Measurements from ENCODE around the gene LY6G6D.

Gene LY6G6D, protein sequence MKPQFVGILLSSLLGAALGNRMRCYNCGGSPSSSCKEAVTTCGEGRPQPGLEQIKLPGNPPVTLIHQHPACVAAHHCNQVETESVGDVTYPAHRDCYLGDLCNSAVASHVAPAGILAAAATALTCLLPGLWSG

DNA sequence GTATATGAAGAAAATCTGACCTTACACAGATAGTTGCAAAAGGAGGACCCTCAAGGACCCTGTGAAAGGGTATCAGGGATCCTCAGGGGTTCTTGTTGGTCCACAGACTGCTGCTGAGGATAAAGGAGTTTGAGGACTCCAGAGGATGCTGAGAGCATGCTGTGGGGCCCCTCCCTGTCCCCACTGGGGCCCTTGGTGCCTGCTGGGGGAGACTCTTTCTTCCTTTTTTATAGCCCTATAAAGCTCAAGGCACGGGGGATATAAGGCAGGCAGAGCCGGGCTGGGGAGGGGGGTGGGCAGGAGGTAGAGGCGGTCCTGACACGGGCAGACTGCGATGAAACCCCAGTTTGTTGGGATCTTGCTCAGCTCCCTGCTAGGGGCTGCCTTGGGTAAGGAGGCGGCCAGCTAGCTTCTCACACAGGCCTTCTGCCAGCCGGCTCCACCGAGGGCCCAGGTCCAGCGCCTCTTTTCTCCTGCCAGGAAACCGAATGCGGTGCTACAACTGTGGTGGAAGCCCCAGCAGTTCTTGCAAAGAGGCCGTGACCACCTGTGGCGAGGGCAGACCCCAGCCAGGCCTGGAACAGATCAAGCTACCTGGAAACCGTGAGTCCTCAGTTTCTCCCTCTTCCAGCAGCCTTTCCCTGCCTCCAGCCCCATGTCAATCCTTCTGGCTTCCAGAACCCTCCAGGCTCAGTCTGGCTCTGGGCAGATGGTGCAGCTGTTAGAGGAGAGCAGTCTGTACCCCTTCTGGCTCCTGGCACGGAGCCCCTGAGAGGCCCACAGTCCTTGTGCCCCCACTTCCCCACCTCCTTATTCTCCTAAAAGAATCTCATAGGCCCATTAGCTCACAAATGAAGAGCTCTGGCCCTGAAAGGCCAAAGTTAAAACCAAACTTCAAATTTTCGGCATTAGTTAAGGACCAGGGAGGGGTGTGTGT lies at the start of gene LY6G6D:
Gene LY6G6D, plus strand, starts transcription at position 327 of the 937 bp plus-strand sequence. Its CDS starts 8 bp downstream, at position 335.
- DNase-seq (ENCODE audit: low read depth): no peak
- no peak within 1 kb of the TSS for H3K4me3 ChIP-seq (ENCODE audit: low read depth, low read length)
- TF ChIP-seq, protein P1, sequence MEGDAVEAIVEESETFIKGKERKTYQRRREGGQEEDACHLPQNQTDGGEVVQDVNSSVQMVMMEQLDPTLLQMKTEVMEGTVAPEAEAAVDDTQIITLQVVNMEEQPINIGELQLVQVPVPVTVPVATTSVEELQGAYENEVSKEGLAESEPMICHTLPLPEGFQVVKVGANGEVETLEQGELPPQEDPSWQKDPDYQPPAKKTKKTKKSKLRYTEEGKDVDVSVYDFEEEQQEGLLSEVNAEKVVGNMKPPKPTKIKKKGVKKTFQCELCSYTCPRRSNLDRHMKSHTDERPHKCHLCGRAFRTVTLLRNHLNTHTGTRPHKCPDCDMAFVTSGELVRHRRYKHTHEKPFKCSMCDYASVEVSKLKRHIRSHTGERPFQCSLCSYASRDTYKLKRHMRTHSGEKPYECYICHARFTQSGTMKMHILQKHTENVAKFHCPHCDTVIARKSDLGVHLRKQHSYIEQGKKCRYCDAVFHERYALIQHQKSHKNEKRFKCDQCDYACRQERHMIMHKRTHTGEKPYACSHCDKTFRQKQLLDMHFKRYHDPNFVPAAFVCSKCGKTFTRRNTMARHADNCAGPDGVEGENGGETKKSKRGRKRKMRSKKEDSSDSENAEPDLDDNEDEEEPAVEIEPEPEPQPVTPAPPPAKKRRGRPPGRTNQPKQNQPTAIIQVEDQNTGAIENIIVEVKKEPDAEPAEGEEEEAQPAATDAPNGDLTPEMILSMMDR (IDR thresholded peaks at IDR 0.05; ENCODE audit: low read depth, low read length, missing control alignments): no peak

DNA sequence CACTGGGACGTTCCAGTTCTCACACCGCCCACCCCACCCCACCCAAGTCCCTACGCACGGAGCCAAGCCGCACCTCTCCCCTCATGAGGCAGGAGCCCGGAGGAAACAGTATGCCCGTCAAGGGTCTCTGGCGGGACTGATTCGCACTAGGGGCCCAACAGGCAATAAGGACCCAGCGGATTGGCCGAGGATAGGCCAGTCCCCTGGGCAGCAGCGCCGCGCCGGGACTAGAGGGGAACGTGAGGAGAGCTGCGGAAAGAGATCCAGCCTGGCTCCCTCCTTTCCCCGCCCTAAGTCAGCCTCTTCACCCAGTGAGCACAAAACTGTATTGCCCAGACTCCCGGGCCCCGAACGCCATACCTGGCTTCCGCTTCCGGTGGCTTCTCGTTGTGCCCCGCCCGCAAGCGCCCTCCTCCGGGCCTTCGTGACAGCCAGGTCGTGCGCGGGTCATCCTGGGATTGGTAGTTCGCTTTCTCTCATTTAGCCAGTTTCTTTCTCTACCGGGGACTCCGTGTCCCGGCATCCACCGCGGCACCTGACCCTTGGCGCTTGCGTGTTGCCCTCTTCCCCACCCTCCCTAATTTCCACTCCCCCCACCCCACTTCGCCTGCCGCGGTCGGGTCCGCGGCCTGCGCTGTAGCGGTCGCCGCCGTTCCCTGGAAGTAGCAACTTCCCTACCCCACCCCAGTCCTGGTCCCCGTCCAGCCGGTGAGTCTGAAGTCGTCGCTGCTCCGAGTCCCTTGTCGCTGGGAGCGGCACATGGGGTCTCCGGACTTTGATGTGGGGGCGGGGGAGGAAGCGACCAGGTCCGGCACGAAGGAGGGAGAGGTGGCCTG lies 49.4 kb upstream of the LY6G6D start, which contains the start of gene CSNK2B:
Gene CSNK2B, plus strand, starts transcription at position 580 of the 836 bp plus-strand sequence. CDS start 752 bp downstream, outside the sequence.
- H3K4me3 ChIP-seq (ENCODE audit: low read depth, low read length): peak within 1 kb of the TSS; percentile 90
- TF ChIP-seq, protein P1 (IDR thresholded peaks at IDR 0.05; ENCODE audit: low read depth, low read length, missing control alignments): peak; percentile 10
- peak; percentile 95 for DNase-seq (ENCODE audit: low read depth)

DNA sequence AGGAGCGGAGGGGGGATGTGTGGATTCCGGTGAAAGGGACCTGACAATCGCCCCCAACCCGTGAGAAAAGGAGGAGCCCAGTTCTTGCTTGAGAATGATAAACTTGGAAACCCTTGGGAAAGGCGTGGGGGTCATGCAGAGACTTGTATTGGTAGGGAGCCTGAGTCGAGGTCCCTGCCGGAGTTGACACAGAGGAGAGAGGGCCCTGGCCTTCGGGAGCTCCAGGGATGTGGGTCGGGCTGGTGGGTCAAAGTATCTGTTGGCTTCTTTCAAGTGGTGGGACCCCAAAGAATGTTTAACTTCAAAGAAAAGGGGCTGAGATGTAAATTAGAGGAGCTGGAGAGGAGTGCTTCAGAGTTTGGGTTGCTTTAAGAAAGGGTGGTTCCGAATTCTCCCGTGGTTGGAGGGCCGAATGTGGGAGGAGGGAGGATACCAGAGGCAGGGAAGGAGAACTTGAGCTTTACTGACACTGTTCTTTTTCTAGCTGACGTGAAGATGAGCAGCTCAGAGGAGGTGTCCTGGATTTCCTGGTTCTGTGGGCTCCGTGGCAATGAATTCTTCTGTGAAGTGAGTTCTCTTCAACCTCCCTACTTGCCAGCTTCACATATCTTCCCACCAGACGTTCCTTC lies 48.7 kb upstream of the LY6G6D start:
- H3K4me3 ChIP-seq (ENCODE audit: low read depth, low read length): peak overlapping the region; percentile 90
- no peak for DNase-seq (ENCODE audit: low read depth)
- TF ChIP-seq, protein P1 (IDR thresholded peaks at IDR 0.05; ENCODE audit: low read depth, low read length, missing control alignments): no peak

DNA sequence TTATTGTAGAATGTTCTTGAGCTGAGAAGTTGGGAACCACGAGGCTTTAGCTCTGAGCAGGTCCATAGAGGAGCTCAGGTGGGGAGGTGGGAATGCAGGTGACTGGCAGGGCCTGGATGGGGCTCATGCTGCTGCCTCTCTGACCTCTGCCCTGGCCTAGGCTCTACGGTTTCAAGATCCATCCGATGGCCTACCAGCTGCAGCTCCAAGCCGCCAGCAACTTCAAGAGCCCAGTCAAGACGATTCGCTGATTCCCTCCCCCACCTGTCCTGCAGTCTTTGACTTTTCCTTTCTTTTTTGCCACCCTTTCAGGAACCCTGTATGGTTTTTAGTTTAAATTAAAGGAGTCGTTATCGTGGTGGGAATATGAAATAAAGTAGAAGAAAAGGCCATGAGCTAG lies 45.5 kb upstream of the LY6G6D start, which contains the start of gene LY6G5B:
Gene LY6G5B, plus strand, starts transcription at position 301 of the 400 bp plus-strand sequence. CDS start 975 bp downstream, outside the sequence.
- TF ChIP-seq, protein P1 (IDR thresholded peaks at IDR 0.05; ENCODE audit: low read depth, low read length, missing control alignments): no peak
- DNase-seq (ENCODE audit: low read depth): no peak

DNA sequence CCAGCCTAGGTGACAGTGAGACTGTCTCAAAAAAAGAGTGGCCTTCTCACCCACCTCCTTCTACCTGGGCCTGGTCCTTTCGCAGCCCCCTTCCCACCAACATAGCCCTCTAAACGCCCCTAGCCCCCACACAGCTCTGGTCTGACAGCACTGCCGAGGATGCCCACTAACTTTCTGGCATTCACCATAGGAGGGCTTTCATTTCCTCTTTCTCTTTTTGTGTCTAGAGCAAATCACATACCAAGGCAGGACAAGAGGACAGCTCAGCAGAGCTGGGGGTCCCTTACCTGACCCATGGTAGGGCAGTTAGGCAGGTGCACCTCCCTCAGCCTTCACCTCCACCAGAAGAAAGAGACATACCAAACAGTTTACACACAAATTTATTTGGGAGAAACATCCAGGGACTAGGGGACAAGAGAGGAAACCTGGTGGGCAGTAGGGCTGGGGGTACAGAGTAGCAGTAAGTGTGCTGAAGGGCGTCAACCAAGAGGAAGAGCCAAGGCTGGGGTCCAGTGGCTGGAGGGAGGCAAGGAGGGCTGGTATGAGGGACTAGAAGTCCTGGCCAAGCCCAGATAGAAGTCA lies 38.7 kb upstream of the LY6G6D start:
- no peak overlapping the region for H3K4me3 ChIP-seq (ENCODE audit: low read depth, low read length)
- TF ChIP-seq, protein P1 (IDR thresholded peaks at IDR 0.05; ENCODE audit: low read depth, low read length, missing control alignments): no peak
- no peak for DNase-seq (ENCODE audit: low read depth)

More for the DNA sequence above, 45.5 kb upstream of the LY6G6D start, which contains the start of gene LY6G5B:
- no peak within 1 kb of the TSS for H3K4me3 ChIP-seq (ENCODE audit: low read depth, low read length)

DNA sequence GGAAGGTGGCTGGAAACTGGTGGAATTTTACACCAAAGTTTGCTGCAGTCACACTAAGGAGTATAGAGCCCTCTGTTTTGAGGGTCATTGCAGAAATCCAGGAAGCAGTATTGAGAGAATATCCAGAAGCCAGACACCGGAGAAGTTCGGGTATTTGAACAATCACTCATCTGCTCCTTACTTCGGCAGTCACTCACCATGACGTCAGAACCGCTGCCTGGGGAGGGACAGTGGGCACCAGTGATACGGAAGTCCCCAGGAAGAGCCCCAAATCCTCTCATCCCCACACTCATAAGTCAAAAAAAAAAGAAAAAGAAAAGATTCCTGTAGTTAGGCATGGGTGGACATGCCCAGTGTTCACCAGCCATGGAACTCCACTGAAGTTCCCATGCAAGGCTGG lies 38.2 kb upstream of the LY6G6D start:
- TF ChIP-seq, protein P1 (IDR thresholded peaks at IDR 0.05; ENCODE audit: low read depth, low read length, missing control alignments): no peak
- no peak for DNase-seq (ENCODE audit: low read depth)

More for the DNA sequence above, 38.2 kb upstream of the LY6G6D start:
- H3K4me3 ChIP-seq (ENCODE audit: low read depth, low read length): no peak overlapping the region

Data from GM12864 (cell line).